Neural cell (in vitro differentiated cells): ENCODE measurements around the gene NAGLU. TPM values are rescaled to one million over a fixed set of nuclear protein-coding genes. Genes with fewer than 3 reads are reported as not detected.

ENCODE experiments used
- H2AFZ ChIP-seq: fragments of 200-600, 300-800 bp; sonication (generic), shearing (Covaris generic); 2 replicates; pipeline ENCODE4 v1.6.0; 2014; ENCODE audit warnings: low read depth, mild to moderate bottlenecking, antibody characterized with exemption, low read length, moderate library complexity
- H3F3A ChIP-seq: fragments of 200-600 bp; shearing (Covaris generic); 2 replicates; pipeline ENCODE4 v1.6.1; 2016; ENCODE audit warnings: mild to moderate bottlenecking, moderate library complexity, mixed read lengths, antibody characterized with exemption, low read length; ENCODE audit not compliant: insufficient read depth, poor library complexity, severe bottlenecking
- H3K27ac ChIP-seq: fragments of 200-600, 300-800 bp; sonication (generic), shearing (Covaris generic); 2 replicates; pipeline ENCODE4 v1.5.1; 2014; ENCODE audit warnings: mild to moderate bottlenecking, low read length, moderate library complexity
- H3K27me3 ChIP-seq: fragments of 300-800, 200-600 bp; sonication (generic), shearing (Covaris generic); 2 replicates; pipeline ENCODE4 v1.6.0; 2014; ENCODE audit warnings: mild to moderate bottlenecking, low read depth, low read length, moderate library complexity; ENCODE audit not compliant: insufficient read depth
- H3K36me3 ChIP-seq: fragments of 300-800, 200-600 bp; sonication (generic), shearing (Covaris generic); 2 replicates; pipeline ENCODE4 v1.5.1; 2014; ENCODE audit warnings: mild to moderate bottlenecking, antibody characterized with exemption, low read length, moderate library complexity; ENCODE audit not compliant: insufficient read depth
- H3K4me2 ChIP-seq: fragments of 300-800, 200-600 bp; sonication (generic), shearing (Covaris generic); 2 replicates; pipeline ENCODE4 v1.6.0; 2014; ENCODE audit warnings: mild to moderate bottlenecking, low read length
- H3K4me3 ChIP-seq: fragments of 300-800, 200-600 bp; sonication (generic), shearing (Covaris generic); 2 replicates; pipeline ENCODE4 v1.5.1; 2014; ENCODE audit warnings: mild to moderate bottlenecking, low read length, moderate library complexity
- H3K79me2 ChIP-seq: fragments of 200-600 bp; shearing (Covaris generic); replicated peaks from 2 replicates; pipeline ENCODE4 v1.6.0; 2014; ENCODE audit warnings: mild to moderate bottlenecking, low read length, moderate library complexity; ENCODE audit not compliant: insufficient read depth
- H3K9ac ChIP-seq: fragments of 300-800, 200-600 bp; sonication (generic), shearing (Covaris generic); 2 replicates; pipeline ENCODE4 v1.6.1; 2016; ENCODE audit warnings: mild to moderate bottlenecking, low read length, mixed read lengths
- H3K9me2 ChIP-seq: fragments of 200-600 bp; shearing (Covaris generic); 2 replicates; pipeline ENCODE4 v1.6.1; 2016; ENCODE audit warnings: mild to moderate bottlenecking, low read length, mixed read lengths; ENCODE audit not compliant: insufficient read depth
- H3K9me3 ChIP-seq: fragments of 200-600, 300-800 bp; sonication (generic), shearing (Covaris generic); 2 replicates; pipeline ENCODE4 v1.6.1; 2016; ENCODE audit warnings: mild to moderate bottlenecking, mixed run types, low read length, moderate library complexity, mixed read lengths
- H4K20me1 ChIP-seq: fragments of 200-600 bp; shearing (Covaris generic); 2 replicates; pipeline ENCODE4 v1.6.1; 2016; ENCODE audit warnings: mild to moderate bottlenecking, mixed run types; ENCODE audit not compliant: insufficient read depth
- CTCF ChIP-seq: fragments of 450-650 bp; IDR thresholded peaks from 2 replicates; pipeline ENCODE4 v1.5.1; 2014; ENCODE audit warnings: antibody characterized with exemption, mild to moderate bottlenecking, moderate library complexity; ENCODE audit not compliant: poor library complexity, severe bottlenecking
- EP300 ChIP-seq: fragments of 450-650 bp; conservative IDR thresholded peaks from 2 replicates; pipeline ENCODE4 v1.6.1; 2014; ENCODE audit warnings: antibody characterized with exemption, mild to moderate bottlenecking, moderate library complexity; ENCODE audit not compliant: poor library complexity, severe bottlenecking
- EZH2 ChIP-seq: fragments of 200-600, 300-800 bp; shearing (Covaris generic), sonication (generic); IDR thresholded peaks from 2 replicates; pipeline ENCODE4 v1.6.1; 2014; ENCODE audit warnings: antibody characterized with exemption, low read length, borderline replicate concordance, mild to moderate bottlenecking; ENCODE audit not compliant: insufficient read depth, poor library complexity, severe bottlenecking
- MXI1 ChIP-seq: fragments of 450-650 bp; conservative IDR thresholded peaks from 2 replicates; pipeline ENCODE4 v1.6.1; 2014; ENCODE audit warnings: antibody characterized with exemption, mild to moderate bottlenecking; ENCODE audit not compliant: poor library complexity, severe bottlenecking
- POLR2AphosphoS5 ChIP-seq: IDR thresholded peaks from 2 replicates; pipeline ENCODE4 v1.6.1; 2012
- RAD21 ChIP-seq: fragments of 450-650 bp; conservative IDR thresholded peaks from 2 replicates; pipeline ENCODE4 v1.6.1; 2014; ENCODE audit warnings: antibody characterized with exemption, mild to moderate bottlenecking, moderate library complexity
- SMC3 ChIP-seq: fragments of 450-650 bp; conservative IDR thresholded peaks from 2 replicates; pipeline ENCODE4 v1.6.1; 2014; ENCODE audit warnings: antibody characterized with exemption, mild to moderate bottlenecking, moderate library complexity; ENCODE audit not compliant: poor library complexity
- TAF1 ChIP-seq: IDR thresholded peaks from 2 replicates; pipeline ENCODE4 v1.6.1; 2012; ENCODE audit warnings: low read depth
- polyA plus RNA-seq: library from polyadenylated mRNA; depleted of rRNA; stranded (reverse); fragments of >200 nt; gene quantifications from 2 replicates; pipeline ENCODE4 v1.2.3, GENCODE V29; 2014
- TF ChIP-seq, protein P1 (sequence below): IDR thresholded peaks from 2 replicates; pipeline ENCODE4 v1.6.1; 2012; ENCODE audit warnings: borderline replicate concordance

The NAGLU gene
- polyA plus RNA-seq, 1 donor from 2014 or later, result 12.1 TPM

DNA sequence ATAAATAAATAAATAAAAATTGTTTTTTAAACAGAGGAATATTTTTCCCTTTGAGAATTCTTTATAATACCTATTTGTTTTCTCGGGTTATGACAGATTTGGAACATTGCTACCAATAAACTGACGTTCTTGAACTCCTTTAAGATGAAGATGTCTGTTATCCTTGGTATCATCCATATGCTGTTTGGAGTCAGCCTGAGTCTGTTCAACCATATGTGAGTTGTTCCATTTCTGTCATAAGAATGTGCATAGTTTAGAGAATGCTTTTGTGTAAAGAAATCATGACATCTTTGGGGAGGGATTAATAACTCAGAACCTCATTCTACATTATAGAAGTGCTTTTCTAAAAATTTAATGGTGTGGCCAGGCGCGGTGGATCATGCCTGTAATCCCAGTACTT is 37.2 kb upstream of the NAGLU start:
- no peaks in the 10 kb centered on the region for H3K9me3 ChIP-seq
- no peak overlapping the region for H3K27ac ChIP-seq
- H3K79me2 ChIP-seq, result no peaks in the 10 kb centered on the region
- no peak overlapping the region for H3K4me2 ChIP-seq
- H3K9me2 ChIP-seq, result no peaks in the 10 kb centered on the region
- no peaks in the 10 kb centered on the region for H3K27me3 ChIP-seq
- H3K9ac ChIP-seq, result no peak overlapping the region
- TF ChIP-seq EP300 (no peak), CTCF (no peak), EZH2 (no peak), SMC3 (no peak), POLR2AphosphoS5 (no peak), TAF1 (no peak), MXI1 (no peak), RAD21 (no peak)
- TF ChIP-seq, protein P1, sequence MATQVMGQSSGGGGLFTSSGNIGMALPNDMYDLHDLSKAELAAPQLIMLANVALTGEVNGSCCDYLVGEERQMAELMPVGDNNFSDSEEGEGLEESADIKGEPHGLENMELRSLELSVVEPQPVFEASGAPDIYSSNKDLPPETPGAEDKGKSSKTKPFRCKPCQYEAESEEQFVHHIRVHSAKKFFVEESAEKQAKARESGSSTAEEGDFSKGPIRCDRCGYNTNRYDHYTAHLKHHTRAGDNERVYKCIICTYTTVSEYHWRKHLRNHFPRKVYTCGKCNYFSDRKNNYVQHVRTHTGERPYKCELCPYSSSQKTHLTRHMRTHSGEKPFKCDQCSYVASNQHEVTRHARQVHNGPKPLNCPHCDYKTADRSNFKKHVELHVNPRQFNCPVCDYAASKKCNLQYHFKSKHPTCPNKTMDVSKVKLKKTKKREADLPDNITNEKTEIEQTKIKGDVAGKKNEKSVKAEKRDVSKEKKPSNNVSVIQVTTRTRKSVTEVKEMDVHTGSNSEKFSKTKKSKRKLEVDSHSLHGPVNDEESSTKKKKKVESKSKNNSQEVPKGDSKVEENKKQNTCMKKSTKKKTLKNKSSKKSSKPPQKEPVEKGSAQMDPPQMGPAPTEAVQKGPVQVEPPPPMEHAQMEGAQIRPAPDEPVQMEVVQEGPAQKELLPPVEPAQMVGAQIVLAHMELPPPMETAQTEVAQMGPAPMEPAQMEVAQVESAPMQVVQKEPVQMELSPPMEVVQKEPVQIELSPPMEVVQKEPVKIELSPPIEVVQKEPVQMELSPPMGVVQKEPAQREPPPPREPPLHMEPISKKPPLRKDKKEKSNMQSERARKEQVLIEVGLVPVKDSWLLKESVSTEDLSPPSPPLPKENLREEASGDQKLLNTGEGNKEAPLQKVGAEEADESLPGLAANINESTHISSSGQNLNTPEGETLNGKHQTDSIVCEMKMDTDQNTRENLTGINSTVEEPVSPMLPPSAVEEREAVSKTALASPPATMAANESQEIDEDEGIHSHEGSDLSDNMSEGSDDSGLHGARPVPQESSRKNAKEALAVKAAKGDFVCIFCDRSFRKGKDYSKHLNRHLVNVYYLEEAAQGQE, result no peak
- H2AFZ ChIP-seq, result no peak overlapping the region
- no peak overlapping the region for H3K4me3 ChIP-seq
- H3K36me3 ChIP-seq, result peaks cover 8% of the 10 kb centered on the region
- H3F3A ChIP-seq, result no peaks in the 10 kb centered on the region
- no peaks in the 10 kb centered on the region for H4K20me1 ChIP-seq

GRCh38 chr17:42502091-42502490 is 34.0 kb upstream of the NAGLU start:
- no peaks in the 10 kb centered on the region for H3K9me3 ChIP-seq
- no peak for TF ChIP-seq CTCF
- no peak for TF ChIP-seq EZH2
- no peak for TF ChIP-seq SMC3
- no peak for TF ChIP-seq POLR2AphosphoS5
- TF ChIP-seq, protein P1, result no peak
- no peak for TF ChIP-seq RAD21
- no peak for TF ChIP-seq TAF1
- TF ChIP-seq EP300, result no peak
- no peak for TF ChIP-seq MXI1
- peaks cover 4% of the 10 kb centered on the region for H3K36me3 ChIP-seq
- no peak overlapping the region for H3K4me3 ChIP-seq
- no peak overlapping the region for H3K9ac ChIP-seq
- H3F3A ChIP-seq, result no peaks in the 10 kb centered on the region
- H4K20me1 ChIP-seq, result no peaks in the 10 kb centered on the region
- no peak overlapping the region for H2AFZ ChIP-seq
- no peaks in the 10 kb centered on the region for H3K79me2 ChIP-seq
- no peak overlapping the region for H3K4me2 ChIP-seq
- no peaks in the 10 kb centered on the region for H3K9me2 ChIP-seq
- H3K27me3 ChIP-seq, result no peaks in the 10 kb centered on the region
- H3K27ac ChIP-seq, result no peak overlapping the region
